Activated CD8-positive, alpha-beta memory T cell treated with anti-CD3 and anti-CD28 coated beads for 48 hours (primary cell): ENCODE data around the gene MACROD2.

Experiments used
- DNase-seq, 3 experiments: peaks; one replicate each; pipeline ENCODE4 v3.0.0-alpha.2; 2020; ENCODE audit warnings: low read depth in 2 of 3, low spot score in 2 of 3

MACROD2 gene

GRCh38 chr20:14401479-14402138 is 406.3 kb downstream of the MACROD2 start:
- no peak for DNase-seq

GRCh38 chr20:14404515-14404914 is 409.2 kb downstream of the MACROD2 start:
- DNase-seq = no peak

- no peak for DNase-seq
Observed at GRCh38 chr20:14406495-14406894, 411.2 kb downstream of the MACROD2 start.

DNA sequence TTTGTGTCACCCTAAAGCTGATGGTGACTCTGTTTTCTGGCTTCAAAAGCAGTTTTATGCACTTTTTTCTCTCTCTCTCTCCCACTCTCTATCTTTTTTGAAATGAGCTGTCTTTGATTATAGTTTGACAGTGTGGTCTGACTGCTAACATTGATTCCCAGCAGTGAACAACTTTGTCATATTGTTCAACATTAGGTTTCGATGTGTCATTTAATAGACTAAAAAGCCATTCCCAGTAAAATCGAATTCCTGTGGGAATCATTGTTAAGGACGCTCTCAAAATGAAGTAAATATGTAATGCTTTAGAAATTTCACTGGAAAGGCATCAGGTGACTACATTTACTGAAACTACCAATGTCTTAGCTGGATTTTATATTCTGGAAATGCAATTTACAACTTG is 412.0 kb downstream of the MACROD2 start:
- no peak for DNase-seq

DNA sequence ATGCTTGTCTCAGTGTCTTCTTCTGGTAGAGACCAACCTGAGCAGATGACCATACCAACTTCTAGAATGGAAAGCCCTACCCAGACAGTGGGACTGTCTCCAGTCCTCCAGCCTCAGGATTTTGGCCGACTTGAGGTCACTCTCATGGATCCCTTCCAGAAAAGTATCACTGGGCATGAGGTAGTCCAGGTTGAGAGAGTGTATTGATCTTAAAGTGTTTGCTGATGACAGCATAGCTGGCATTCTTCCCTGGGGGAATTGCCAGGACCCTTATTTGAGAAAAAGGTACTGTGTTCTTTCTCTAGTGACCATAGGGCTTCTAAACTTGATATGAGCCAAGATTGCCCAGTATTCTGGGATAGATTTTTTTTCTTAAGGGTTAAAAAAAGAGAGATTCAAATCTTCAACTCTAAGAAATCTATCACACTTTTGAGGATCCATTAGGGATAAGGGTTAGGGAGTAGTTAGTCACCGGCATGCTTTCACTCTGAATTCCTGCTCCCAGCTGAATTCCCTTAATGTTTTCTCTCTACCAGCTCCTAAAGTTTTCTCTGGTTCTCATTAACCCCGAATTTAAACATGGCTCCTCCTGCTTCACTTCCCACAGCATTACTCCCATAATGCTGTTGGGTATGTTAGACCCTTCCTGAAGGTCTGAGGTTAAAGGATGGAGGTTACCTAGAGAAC is 415.7 kb downstream of the MACROD2 start:
- DNase-seq = no peak

GRCh38 chr20:14412065-14412681 is 416.9 kb downstream of the MACROD2 start:
- no peak for DNase-seq

DNA sequence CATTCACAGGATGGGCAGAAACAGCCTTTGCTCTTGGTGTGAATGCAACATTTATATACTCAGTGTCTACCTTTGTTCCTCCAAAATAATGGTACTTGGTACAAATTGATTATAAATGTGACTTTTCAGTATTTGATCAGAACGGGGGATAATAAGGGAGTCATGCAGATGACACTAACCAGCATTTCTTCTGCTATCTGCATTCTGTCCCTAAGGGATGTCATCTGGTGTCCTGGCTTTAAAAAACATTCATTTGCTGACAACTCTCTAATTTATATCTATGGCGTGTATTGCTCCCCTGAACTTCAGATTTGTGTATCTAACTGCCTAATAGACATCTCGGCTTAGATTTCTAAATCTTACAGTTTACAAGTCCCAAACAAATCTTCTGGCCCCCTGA is 418.5 kb downstream of the MACROD2 start:
- DNase-seq = no peak

DNA sequence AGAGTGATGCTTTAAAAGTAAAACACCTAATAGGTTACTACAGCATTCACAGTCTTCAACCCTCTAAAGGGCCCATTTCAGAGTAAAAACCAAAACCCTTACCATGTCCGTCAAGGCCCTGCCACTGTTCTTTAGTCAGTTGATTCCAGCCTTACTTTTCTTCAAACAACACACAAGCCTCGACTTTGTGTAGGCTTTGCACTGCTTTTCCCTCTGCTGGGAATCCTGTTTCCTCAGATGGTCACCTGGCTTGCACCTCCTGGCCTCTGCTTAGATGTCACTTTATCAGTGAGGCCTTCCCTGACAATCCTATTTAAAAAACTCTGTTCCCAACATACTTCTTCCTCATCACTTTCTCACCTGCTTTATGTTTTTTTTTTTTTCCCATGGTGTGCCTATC is 419.2 kb downstream of the MACROD2 start:
- DNase-seq = no peak

DNA sequence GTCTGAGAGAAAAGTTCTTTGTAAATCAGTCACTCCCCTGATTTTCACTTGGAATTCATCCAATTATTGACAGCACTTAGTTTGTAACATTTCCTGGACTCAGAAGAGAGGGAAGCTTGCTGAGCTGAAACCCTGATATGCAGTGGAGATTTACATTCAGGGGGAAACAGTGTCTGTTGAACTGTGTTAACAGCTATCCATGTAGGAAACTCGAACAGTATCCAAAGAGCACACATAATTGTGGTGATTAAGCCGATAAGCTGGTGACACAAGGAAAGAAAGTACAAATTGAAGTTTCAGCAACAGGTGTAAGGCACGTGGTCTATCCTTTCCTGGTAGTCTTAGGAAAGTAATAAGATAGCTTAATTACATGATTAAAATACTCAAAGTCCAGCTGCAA is 420.2 kb downstream of the MACROD2 start:
- no peak for DNase-seq

GRCh38 chr20:14418376-14418775 is 423.1 kb downstream of the MACROD2 start:
- no peak for DNase-seq

- DNase-seq = no peak
Observed at GRCh38 chr20:14422892-14423291, 427.6 kb downstream of the MACROD2 start.

DNA sequence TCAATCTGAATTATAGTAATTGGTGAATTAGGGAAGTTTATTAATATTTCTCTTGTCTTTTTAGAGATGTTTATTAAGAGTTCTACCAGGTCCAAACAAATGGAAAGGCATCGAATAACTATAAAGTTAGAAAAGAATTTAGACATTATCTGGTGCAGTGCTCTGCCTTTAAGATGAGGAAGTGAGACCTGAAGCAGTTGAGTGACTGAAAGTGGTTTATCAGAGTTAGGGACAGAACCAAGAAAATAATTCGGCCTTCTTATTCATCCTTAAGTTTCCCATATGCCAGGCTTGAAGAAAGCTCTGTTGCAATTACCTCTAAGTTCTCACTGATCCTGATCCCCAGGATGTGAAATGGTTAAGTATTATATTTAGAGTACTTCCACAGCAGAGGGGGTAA is 436.3 kb downstream of the MACROD2 start:
- no peak for DNase-seq

GRCh38 chr20:14432085-14432484 is 436.8 kb downstream of the MACROD2 start:
- no peak for DNase-seq

DNA sequence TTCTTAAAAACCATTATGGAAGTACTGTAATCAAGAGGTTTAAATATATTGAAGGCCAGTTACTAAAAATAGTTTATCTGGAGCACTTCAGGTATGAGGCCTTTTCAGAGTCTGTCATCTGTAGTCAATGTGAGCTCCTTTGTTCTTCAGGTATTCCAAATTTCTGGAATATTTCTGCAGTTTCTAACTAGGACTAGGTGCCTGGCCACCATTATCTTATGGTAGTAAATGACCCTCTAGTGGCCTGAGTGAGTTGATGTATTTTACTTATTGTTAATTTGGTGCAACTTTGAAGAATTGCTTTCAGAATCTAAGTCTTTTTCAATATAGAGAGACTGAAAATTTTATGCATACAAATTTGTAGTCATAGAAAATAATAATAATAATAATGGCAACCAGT is 437.3 kb downstream of the MACROD2 start:
- no peak for DNase-seq

- DNase-seq = no peak
Observed at GRCh38 chr20:14434384-14435136, 439.2 kb downstream of the MACROD2 start.

- no peak for DNase-seq
Observed at GRCh38 chr20:14441201-14441600, 445.9 kb downstream of the MACROD2 start.

DNA sequence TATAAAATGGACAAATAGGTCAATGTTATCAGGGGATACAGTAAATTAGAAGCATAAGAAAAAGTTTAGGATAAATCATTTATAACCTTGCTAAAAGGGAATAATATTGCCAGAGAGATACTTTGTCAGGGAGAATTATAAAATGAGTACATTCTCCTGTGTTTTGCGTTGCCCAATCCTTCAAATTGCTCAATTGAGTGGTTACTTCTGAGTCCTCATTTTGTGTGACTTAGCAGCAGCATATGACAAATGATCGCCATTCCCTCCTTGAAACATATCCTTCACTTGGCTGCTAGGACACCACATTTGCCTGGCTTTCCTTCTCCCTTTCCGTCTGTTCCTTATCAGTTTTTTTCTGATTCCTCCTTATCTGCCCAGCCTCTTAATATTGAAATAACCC is 448.8 kb downstream of the MACROD2 start:
- DNase-seq = no peak

DNA sequence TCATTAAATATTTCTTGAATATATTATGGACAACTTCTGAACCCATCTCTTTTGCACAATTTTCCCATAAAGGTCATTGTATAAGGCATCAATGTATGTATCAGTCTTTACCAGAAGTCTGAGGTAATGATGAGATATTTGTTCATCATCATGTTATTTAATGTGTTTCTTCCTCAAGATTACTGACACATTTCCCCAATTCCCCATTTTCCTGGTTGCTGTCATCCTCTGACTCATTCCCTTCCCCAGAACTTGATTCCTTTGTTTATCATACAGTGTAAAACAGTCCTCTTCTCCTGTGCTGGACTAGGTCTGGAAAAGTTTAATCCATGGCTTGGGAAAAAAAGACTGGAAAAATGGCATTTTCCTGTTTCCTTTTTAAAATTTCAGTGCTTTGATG is 450.0 kb downstream of the MACROD2 start:
- no peak for DNase-seq

- DNase-seq = no peak
Observed at GRCh38 chr20:14445902-14446301, 450.6 kb downstream of the MACROD2 start.

DNA sequence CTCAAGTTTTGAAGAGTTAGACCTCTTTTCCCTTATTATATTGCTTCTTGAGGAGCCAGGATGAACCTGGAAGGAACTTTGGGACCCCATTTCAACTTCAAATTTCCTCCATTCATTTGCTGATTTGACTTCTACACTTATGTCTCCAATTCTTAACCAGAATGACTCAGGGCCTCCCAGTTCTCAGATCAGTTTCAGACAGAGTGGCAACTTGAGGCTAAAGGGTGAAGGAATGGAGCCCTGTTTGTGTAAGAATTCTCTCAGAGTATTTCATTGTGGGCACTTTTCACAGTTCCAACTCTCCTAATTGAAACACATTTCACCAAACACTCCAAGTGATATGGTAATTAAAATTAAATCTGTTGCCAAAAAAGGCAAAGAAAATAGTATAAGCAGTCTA is 451.1 kb downstream of the MACROD2 start:
- no peak for DNase-seq

DNA sequence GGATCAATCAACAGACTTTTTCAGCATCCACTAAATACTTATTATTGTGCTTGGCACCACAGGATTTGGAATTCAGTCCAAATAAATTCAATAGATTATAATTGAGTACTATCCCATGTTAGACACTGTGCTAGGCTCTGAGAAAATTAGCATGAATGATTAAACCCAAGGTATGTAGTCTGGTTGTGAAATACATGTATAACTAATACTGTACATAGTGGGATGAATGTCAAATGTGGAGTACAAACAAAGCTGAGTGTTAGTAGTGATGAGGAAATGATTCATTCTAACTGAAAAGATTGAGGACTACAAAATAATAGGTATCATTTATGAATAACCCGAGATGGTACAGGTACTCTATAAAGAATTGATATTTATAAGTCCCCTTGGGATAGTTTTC is 454.0 kb downstream of the MACROD2 start:
- DNase-seq = no peak

- no peak for DNase-seq
Observed at GRCh38 chr20:14450256-14450655, 454.9 kb downstream of the MACROD2 start.
